HG03439 (cell line): Measurements from ENCODE around the gene DSE.
"Not testable (repeated sequence)": the region's sequence is repeated elsewhere in the genome, so short reads cannot be mapped to it uniquely, and the experiment has no call there.

ENCODE experiments used
- ATAC-seq: cut with Tn5 transposase; IDR thresholded peaks from one replicate; pipeline ENCODE4 v1.9.1; 2021; ENCODE audit warnings: mild to moderate bottlenecking, moderate library complexity; ENCODE audit not compliant: unreplicated experiment

DSE gene

DNA sequence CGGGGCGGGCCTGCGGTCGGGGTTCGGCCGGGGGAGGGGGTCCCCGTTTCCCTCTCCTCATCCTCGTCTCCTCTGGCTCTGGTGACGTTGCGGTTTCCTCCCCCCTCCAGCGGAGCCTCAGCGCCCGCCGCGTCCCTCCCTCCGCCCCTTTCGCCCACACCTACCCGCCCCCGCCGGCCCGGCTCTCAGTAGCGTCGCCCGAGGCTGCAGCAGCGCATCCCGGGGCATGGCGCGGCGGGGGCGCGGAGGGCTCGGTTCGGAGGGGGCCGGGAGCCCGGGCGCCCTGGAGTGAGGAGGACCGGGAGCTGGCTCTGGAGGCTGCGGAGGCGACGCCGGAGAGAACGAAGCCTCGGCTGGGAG is at the start of gene DSE:
Gene DSE (plus strand): TSS at position 188 of the 360 bp plus-strand sequence. CDS start 28,304 bp downstream, outside the sequence.
- peak; percentile 79 for ATAC-seq

DNA sequence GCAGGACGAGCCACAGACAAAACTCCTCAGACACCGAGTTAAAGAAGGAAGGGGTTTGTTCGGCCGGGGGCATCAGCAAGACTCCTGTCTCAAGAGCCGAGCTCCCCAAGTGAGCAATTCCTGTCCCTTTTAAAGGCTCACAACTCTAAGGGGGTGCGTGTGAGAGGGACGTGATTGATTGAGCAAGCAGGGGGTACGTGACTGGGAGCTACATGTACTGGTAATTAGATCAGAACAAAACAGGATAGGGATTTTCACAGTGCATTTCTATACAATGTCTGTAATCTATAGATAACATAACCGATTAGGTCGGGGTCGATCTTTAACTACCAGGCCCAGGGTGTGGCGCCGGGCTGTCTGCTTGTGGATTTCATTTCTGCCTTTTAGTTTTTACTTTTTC is 48.8 kb upstream of the DSE start:
- not testable (repeated sequence) for ATAC-seq

DNA sequence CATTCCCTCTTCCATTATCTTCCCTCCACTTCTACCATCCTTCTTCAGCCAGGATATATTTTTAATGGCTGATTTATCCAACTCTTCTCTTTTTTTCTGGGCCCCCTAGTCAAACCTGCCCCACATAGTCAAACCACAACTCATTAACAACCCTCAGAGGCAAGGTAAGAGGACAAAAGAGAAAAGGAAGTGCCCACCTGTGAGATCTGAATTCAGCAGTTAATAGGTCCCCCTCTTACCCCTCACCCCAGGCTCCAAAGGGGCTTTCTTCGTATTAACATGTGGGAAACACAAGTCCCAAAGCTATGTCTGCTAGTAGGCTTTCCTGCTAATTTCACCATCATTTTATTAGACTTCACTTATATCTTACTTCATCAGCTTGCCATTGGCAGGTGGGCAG is 46.9 kb upstream of the DSE start:
- ATAC-seq = no peak

DNA sequence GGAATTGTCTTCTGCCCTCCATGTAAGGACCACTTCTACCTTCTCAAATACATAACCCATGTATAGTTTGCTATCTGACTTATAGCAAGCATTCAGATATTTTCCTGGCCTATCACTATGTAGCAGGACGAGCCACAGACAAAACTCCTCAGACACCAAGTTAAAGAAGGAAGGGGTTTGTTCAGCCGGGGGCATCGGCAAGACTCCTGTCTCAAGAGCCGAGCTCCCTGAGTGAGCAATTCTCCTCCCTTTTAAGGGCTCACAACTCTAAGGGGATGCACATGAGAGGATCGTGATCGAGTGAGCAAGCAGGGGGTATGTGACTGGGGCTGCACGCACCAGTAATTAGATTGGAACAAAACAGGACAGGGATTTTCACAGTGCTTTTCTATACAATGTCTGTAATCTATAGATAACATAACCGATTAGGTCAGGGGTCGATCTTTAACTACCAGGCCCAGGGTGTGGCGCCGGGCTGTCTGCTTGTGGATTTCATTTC is 45.1 kb upstream of the DSE start:
- ATAC-seq = not testable (repeated sequence)

DNA sequence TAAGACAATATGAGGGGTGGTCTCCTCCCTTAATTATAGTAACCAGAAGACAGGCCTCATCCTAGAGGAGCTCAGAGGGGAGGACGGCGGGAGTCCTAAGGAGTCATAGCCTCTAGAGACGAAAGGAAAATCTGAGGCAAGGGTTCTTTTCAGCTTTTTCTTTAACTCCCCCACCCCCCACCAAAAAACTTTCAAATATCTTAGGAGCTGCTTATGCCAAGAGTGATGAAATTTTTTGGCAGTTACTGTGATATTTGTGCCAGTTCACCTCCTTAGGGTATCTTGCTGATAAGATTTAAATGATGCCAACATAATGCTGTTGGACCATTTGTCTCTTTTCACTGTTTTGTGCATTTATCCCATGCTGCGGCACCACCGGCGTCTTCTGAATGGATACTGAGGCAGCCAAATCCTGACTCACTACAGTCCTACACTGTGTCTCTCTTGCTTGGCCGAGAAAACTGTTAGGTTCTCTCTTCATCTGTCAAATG is 44.5 kb upstream of the DSE start:
- no peak for ATAC-seq

DNA sequence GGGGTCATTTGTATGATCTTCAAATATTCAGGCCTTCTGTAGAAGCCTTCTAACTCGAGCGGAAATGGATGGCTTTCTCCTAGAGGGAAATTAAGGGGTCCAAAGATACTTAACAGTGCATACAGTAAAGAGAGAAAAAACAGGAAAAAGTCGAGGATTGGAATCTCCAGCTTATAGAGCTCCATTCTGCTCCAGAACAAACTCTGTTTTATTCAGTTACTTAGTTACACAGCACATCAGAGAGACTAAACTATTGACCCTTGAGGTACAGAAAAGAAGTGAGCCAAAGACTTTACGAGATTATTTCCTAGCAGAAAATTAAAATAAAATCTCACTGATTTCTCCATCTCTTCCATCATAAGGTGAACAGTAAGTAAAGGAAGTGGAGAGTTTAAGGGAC is 43.8 kb upstream of the DSE start:
- no peak for ATAC-seq

DNA sequence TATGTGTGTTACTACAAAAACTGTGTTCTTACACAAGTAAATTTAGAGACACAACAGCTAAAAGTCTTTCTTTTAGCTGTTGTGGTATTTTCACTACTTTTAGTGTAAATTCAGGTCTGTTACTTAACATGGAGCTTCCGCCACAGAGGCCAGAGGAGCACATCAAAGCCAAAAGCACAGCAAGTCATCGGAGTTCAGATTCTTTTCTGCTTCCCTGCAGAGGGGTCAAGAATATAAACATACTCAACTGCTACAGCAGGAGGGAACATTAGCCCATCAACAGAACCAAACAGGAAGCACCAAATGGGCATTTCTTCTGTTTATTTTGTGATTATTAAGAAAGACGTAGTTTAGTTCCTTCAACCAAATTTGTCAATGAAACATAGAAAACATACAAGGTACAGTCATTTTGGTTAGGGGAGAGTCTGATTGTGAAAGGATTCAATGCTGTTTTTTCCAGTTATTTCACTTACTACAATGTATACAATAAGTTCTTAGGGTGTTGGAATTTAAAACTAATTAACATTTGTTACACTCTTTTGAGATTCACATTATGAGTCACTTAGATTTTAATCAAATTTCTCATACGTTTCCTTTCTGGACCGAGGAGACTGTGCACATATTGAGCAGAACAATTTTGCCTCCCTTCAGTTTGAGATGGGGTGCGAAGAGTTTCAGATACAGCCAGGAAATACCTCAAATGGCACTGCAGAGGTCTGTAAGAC is 42.8 kb upstream of the DSE start:
- ATAC-seq = no peak

DNA sequence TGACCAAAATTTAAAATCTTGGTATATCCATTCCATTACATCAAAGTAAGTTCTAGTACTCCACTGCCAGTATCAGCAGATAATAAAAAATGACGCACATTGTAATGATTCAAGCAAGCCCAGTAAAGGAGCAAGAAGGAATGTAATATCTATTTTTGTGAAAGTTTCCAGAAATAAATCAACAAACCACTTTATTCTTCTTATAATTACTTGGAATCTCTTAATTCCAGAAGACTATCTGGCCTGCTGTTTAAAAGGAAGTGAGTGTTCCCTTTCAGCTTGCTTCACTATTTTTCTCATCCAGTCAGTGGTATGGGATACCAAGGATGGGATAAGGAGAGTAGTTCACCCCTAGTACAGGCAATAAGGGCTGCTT is 42.2 kb upstream of the DSE start:
- no peak for ATAC-seq

DNA sequence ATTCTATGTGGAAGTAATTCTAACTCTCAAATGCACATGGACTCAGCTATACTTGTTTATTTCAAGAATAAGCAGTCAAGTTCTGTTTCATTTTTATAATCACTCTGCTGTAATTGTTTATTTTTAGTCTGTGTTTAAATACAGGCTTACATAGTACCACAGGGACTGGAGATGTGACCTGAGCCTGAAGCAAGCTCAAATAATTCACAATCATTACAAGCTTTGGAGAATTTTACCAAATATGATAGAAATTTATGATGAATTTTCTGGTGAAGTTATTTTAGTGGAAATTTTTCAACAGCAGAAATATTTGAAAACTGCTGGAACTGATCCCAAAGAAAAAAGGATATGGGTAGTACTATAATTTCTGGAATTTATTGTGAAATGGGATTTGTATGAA is 41.6 kb upstream of the DSE start:
- no peak for ATAC-seq

DNA sequence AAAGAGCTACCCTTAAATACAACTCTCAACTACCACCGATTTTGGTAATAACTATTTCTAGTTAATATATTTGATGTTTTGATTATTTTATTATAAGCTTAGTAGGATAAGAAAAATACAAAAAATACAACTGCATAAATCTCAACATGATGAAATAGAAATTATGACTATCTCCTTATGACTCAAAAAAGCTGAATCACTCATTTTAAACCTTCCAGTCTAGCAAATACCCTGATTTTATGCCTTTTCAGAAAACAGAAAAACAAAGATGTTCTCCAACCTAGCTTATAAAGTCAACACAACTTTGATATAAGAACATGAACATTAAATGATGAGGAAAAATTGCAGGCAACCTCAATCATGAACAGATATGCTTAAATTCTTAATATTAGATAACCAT is 40.2 kb upstream of the DSE start:
- no peak for ATAC-seq

DNA sequence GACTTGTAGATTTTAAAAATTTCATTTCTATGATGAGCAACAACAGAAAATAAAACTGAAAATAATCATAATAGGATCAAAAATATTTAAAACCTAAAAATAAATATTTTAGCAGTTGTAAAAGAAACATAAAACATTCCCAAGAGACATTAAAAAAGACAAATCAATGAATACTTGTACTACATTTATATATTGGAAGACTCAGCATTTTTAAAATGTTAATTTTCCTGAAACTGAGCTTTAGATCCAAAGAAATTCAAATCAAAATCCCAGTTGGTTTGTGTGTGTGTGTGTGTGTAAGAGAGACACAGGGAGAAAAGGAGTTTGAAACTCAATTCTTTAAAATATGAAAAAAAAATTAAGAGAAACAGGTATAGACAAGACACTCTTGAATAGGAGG is 38.7 kb upstream of the DSE start:
- ATAC-seq = no peak

DNA sequence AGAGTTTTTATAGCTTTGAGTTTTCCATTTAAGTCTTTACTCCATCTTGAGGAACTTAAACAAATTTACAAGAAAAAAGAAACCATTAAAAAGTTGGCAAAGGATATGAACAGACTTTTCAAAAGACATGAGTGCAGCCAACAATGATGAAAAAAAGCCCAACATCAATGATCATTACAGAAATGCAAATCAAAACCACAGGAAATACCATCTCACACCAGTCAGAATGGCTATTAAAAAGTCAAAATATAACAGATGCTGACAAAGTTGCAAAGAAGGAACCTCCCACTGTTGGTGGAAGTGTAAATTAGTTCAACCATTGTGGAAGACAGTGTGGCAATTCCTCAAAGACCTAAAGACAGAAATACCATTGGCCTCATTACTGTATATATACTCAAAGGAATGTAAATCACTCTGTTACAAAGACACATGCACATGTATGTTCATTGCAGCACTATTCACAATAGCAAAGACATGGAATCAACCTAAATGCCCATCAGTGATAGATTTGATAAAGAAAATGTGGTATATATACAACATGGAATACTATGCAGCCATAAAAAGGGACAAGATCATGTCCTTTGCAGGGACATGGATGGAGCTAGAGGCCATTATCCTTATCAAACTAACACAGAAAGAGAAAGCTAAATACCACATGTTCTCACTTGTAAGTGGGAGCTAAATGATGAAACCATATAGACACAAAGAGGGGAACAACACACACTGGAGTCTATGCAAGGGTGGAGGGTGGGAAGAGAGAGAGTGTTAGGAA is 35.9 kb upstream of the DSE start:
- not testable (repeated sequence) for ATAC-seq

DNA sequence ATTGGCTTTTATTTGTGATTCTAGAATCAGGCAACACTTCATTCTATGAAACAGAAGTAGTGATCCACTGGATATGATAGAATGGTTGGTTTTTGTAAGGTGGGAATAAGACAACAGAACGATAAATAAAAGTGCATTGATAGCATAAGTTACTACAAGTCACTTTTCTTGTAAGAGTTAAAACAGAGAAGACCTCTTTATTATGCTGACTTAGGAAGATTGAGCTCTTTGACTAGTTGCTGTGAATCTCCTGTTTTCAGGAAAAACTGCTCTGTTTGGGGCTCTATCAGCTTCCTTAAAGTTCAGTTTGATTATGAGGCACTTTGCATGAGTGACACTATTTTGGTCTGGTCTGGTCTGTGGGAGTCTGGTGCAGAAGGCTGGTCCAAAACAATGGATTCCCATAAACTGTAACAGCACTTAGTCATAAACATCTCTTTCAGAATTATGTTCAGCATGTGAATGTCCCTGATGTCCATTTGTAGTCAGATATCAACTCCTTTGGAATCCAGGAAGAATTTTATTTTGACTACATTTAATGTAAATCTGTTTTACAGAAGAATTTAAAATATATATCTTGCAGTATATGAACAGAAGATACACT is 35.0 kb upstream of the DSE start:
- ATAC-seq = no peak

DNA sequence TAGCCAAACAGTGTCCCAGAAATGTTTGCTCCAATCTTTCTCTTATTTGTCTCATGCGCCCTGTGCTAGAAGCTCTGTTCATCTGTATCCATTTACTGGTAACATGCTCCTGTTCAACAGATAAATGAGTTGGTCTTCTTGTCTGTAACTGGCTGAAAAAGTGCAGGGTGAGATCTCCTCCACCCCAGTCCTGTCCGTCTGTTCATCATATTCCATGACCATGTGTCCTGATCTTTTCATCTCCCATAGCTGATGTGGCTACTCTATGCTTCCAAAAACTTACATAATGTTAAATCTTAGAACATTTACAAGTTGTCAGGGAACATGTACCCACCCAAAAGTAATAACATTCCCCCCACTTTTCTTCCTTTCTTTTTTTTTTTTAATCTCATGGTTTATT is 31.8 kb upstream of the DSE start:
- ATAC-seq = no peak

DNA sequence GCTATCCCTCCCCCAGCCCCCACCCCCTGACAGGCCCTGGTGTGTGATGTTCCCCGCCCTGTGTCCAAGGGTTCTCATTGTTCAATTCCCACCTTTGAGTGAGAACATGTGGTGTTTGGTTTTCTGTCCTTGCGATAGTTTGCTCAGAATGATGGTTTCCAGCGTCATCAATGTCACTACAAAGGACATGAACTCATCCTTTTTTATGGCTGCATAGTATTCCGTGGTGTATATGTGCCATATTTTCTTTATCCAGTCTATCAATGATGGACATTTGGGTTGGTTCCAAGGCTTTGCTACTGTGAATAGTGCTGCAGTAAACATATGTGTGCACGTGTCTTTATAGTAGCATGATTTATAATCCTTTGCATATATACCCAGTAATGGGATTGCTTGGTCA is 30.1 kb upstream of the DSE start:
- not testable (repeated sequence) for ATAC-seq

DNA sequence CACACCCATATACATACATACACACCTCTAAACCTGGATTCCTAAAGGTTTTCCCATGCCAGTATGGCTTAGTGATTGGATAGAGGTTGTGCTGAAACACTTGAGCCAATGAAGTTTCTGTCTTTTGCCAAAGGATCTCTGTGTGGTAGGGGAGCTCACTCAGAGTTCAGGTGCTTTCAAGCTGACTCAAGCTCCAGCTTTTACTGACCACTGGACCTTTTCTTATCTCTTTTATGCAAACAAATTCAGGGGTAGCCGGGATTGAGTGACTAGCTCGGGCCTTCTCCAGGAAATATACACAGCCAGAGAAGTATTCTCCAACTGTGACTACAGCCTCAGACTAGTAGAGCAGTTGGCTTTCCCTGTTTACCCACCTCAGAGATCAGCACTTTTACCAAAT is 21.5 kb upstream of the DSE start:
- no peak for ATAC-seq

DNA sequence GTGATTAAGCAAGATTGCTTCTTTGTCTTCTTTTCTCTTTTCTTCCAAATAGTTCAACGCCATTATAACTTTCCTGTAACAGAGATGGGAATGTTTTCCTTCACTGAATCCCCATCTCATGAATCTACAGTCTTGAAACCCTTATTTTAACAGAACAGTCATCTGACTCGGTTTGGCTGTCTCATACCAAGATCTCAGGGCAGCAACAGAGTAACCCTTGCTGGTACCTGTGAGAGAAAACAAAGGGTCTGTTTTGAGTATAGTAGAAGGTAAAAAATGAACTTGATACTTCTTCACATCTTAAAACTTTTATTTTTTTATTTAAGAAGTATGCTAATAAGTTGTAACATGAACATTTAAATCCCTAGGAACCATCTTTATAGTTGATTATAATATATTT is 19.6 kb upstream of the DSE start:
- no peak for ATAC-seq

DNA sequence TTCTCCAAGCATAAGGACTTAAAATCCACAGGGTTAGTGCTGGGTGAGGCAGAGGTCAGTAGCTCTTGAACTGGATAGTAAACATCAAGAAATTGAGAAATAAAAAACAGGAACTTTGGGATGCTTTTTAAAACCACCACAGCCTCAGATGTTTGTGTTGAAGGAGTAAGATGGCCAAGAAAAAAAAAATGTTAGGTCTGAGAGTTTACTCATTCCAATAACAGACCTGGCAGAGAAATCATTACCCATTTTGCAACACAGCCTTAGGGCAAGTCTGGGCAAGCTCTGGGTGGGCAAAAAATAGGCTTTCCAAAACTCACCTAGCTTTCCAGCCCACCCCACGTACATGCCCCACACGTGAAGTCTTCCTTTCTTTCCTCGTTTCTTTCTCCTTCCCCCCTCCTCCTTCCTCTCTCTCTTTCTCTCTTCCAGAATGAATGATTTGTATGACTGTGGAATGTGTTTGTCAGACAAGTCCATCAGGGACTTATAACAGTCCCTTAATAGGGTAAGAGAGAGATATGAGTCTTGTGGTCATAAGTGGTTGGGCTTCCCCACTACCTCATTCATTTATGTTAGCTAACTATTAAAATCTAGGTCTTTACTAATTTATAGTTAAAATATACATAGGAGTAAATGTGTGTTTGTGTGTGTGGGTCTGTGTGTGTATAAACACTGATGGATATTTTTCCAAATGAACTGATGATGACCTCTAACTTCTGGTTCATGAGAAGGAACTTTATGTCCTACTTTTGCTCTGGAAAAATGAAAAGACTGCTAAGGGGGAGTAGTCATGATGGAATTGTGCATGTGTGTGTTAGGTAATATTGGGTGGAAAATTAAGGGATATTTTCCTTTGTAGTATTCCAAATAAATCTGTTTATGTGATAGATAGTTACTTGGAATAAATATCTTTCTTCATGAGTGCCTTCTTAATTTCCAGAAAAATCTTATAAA is 18.0 kb upstream of the DSE start:
- ATAC-seq = peak; percentile 75

DNA sequence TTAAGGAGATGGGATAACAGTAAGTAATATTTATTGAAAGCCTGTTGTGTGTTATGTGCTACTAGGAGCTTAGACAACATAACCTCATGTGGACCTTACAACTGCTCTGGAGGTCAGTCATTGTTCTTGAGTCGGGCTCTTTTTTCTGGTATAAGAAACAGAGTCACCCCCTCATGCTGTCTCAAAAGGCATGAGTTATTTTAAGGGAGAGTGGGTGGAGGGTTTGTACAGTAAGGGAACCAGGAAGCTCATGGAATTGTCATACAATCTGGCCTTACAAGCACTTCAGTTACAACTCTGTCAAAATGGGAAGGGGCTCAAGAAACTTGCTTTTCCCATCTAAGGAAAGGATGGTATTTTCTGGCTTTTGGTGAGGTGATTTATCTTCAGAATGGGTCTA is 16.5 kb upstream of the DSE start:
- ATAC-seq = no peak

DNA sequence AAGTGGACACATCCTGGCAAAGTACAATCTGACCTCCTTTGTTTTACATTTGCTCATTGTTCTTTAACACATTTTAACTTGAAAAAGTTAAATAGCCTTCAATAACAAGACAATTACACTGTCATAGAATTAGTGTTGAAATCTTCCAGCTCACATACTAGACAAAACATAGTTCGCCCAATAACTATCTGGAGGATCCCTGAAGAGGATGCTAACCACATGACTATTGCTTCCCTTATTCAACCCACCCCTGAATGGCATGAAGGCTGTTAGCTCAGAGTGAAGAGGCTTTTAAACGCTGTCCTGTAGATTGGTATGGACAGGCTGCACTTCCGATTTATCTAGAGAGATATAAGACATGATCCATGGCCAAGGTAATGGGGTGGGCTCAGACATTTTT is 15.0 kb upstream of the DSE start:
- no peak for ATAC-seq

DNA sequence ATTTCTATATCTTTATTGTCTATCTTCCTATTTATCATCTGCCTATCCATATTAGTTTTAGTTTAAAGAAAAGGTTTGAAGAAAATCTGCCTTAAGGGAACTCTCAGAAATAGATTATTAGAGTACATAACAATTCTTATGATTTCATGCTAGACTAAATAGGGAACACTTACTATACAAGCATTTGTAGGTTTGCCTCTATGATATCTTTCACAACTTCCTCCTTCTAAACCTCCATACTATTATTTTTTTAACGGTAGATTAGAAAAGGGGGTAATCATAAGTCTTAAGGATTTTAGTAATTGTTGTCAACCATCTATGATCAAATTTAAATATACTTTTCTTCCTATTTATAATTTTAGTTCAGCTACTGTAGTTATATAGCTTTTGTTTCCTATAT is 11.6 kb upstream of the DSE start:
- no peak for ATAC-seq
